Keratinocyte (primary cell): ENCODE measurements around the gene FAM20C. TPM values are rescaled to one million over a fixed set of nuclear protein-coding genes. Genes with fewer than 3 reads are reported as not detected.

Source experiments
- DNase-seq: peaks from one replicate; pipeline ENCODE4 v3.0.0-alpha.2; 2011; ENCODE audit warnings: low read depth, missing footprints, low spot score
- FAIRE-seq: peaks from 2 replicates; lab custom pipeline; 2011; peaks lifted over from hg19 to GRCh38; lab: Jason Lieb, UNC
- H2AFZ ChIP-seq: 2 replicates; pipeline ENCODE4 v1.6.0; 2012; ENCODE audit warnings: low read length, control low read depth, inconsistent platforms; ENCODE audit not compliant: control insufficient read depth
- H3K27ac ChIP-seq: 2 replicates; pipeline ENCODE4 v1.5.1; 2011; ENCODE audit warnings: low read length; ENCODE audit not compliant: control insufficient read depth, insufficient read depth
- H3K27me3 ChIP-seq: 3 replicates; pipeline ENCODE4 v1.6.0; 2011; ENCODE audit warnings: low read length; ENCODE audit not compliant: control insufficient read depth, insufficient read depth; ENCODE audit errors: extremely low read depth
- H3K36me3 ChIP-seq, 2 experiments: 2 replicates in 1 of 2; 3 replicates in 1 of 2; pipeline ENCODE4 v1.5.1; 2011; ENCODE audit warnings: low read length in 2 of 2, mild to moderate bottlenecking in 1 of 2; ENCODE audit not compliant: control insufficient read depth in 2 of 2, insufficient read depth in 2 of 2; ENCODE audit errors: extremely low read depth in 1 of 2
- H3K4me1 ChIP-seq: 3 replicates; pipeline ENCODE4 v1.5.1; 2011; ENCODE audit warnings: low read length; ENCODE audit not compliant: control insufficient read depth, insufficient read depth; ENCODE audit errors: extremely low read depth
- H3K4me2 ChIP-seq: 3 replicates; pipeline ENCODE4 v1.6.0; 2011; ENCODE audit warnings: low read depth, low read length; ENCODE audit not compliant: control insufficient read depth, insufficient read depth; ENCODE audit errors: extremely low read depth
- H3K4me3 ChIP-seq, 3 experiments: fragments of 200-600 bp in 1 of 3; sonication (generic) in 1 of 3; 2 replicates in 2 of 3; 3 replicates in 1 of 3; pipeline ENCODE4 v1.5.1; 2011 to 2016; ENCODE audit warnings: low read length in 3 of 3, mild to moderate bottlenecking in 3 of 3, control low read depth in 2 of 3, inconsistent platforms in 1 of 3, low read depth in 1 of 3, mixed read lengths in 1 of 3, mixed run types in 1 of 3, moderate library complexity in 1 of 3; ENCODE audit not compliant: control insufficient read depth in 2 of 3, insufficient read depth in 2 of 3; ENCODE audit errors: extremely low read depth in 1 of 3
- H3K79me2 ChIP-seq: 2 replicates; pipeline ENCODE4 v1.6.0; 2012; ENCODE audit warnings: low read length; ENCODE audit not compliant: control insufficient read depth, insufficient read depth
- H3K9ac ChIP-seq: 3 replicates; pipeline ENCODE4 v1.6.0; 2011; ENCODE audit warnings: low read length; ENCODE audit not compliant: control insufficient read depth, insufficient read depth; ENCODE audit errors: extremely low read depth
- H3K9me1 ChIP-seq: 3 replicates; pipeline ENCODE4 v1.6.0; 2011; ENCODE audit warnings: low read length; ENCODE audit not compliant: control insufficient read depth, insufficient read depth; ENCODE audit errors: extremely low read depth
- H3K9me3 ChIP-seq: 2 replicates; pipeline ENCODE4 v1.5.1; 2012; ENCODE audit warnings: low read depth, low read length; ENCODE audit not compliant: control insufficient read depth
- H4K20me1 ChIP-seq: 3 replicates; pipeline ENCODE4 v1.6.0; 2011; ENCODE audit warnings: low read length; ENCODE audit not compliant: control insufficient read depth, insufficient read depth; ENCODE audit errors: extremely low read depth
- CTCF ChIP-seq, 3 experiments: IDR thresholded peaks in 1 of 3; conservative IDR thresholded peaks in 1 of 3; optimal IDR thresholded peaks in 1 of 3; 2 replicates in 2 of 3; 3 replicates in 1 of 3; pipeline versions ENCODE3 to v1.5.1; 2011; ENCODE audit warnings: low read length in 3 of 3, mild to moderate bottlenecking in 3 of 3, moderate library complexity in 2 of 3, control low read depth in 1 of 3, inconsistent platforms in 1 of 3; ENCODE audit not compliant: insufficient read depth in 2 of 3; ENCODE audit errors: extremely low read depth in 1 of 3
- EZH2 ChIP-seq: IDR thresholded peaks from one replicate; pipeline ENCODE4 v1.6.1; 2012; ENCODE audit warnings: inconsistent platforms, mild to moderate bottlenecking, low read length, moderate library complexity
- dilution Hi-C: fragments of 300-500 bp; cut with MboI; formaldehyde crosslinking; loops from one replicate; pipeline ENCODE4 v1.7.0; 2020; ENCODE audit warnings: low sequenced_read_pairs; ENCODE audit not compliant: extremely low pct_ligation_motif_present
- polyA plus RNA-seq, 5 experiments: library from polyadenylated mRNA; depleted of rRNA in 3 of 5; stranded (reverse) in 3 of 5; stranded (forward) in 1 of 5; unstranded in 1 of 5; fragments of >200 nt; gene quantifications; 1 replicate in 1 of 5; 2 replicates in 3 of 5; 3 replicates in 1 of 5; pipeline versions ENCODE4 v1.2.1 to v1.2.3, GENCODE V29; 2011 to 2012; ENCODE audit warnings: missing spikeins in 2 of 5, low read depth in 1 of 5, low replicate concordance in 1 of 5

The FAM20C gene
- polyA plus RNA-seq, 1 donor (not counting 4 experiments of a cell fraction or from before 2014, with no cell fraction given), result 3.8 TPM

- H3K9ac ChIP-seq, result no peak overlapping the region
- TF ChIP-seq EZH2 (no peak), CTCF (optimal IDR thresholded peaks at IDR 0.05 in 1 of 3, IDR thresholded peaks at IDR 0.05 in 1 of 3, conservative IDR thresholded peaks at IDR 0.05 in 1 of 3; ENCODE audit: extremely low read depth in 1 of 3, insufficient read depth in 2 of 3, low read length in 3 of 3) (no peak)
- no peaks in the 10 kb centered on the region for H3K36me3 ChIP-seq
- H3K9me1 ChIP-seq, result no peaks in the 10 kb centered on the region
- H4K20me1 ChIP-seq, result no peaks in the 10 kb centered on the region
- no peak overlapping the region for H3K4me2 ChIP-seq
- H3K4me1 ChIP-seq, result peaks cover 4% of the 10 kb centered on the region
- no peaks in the 10 kb centered on the region for H3K79me2 ChIP-seq
- H3K27me3 ChIP-seq, result peaks cover 11% of the 10 kb centered on the region
- H2AFZ ChIP-seq, result no peak overlapping the region
- FAIRE-seq, result no peak
- no peaks in the 10 kb centered on the region for H3K9me3 ChIP-seq
- dilution Hi-C loops, result no loop called here
- DNase-seq, result no peak
- no peak overlapping the region for H3K4me3 ChIP-seq
- H3K27ac ChIP-seq, result no peak overlapping the region
These were observed 13.1 kb upstream of the FAM20C start for GRCh38 chr7:179209-179681.

GRCh38 chr7:179948-180694 lies 12.2 kb upstream of the FAM20C start:
- DNase-seq, result no peak
- no peaks in the 10 kb centered on the region for H3K9me3 ChIP-seq
- dilution Hi-C loops, result no loop called here
- H3K27ac ChIP-seq, result no peak overlapping the region
- H3K9ac ChIP-seq, result no peak overlapping the region
- no peak overlapping the region for H2AFZ ChIP-seq
- TF ChIP-seq CTCF (optimal IDR thresholded peaks at IDR 0.05 in 1 of 3, IDR thresholded peaks at IDR 0.05 in 1 of 3, conservative IDR thresholded peaks at IDR 0.05 in 1 of 3; ENCODE audit: extremely low read depth in 1 of 3, insufficient read depth in 2 of 3, low read length in 3 of 3) (no peak), EZH2 (no peak)
- H3K4me2 ChIP-seq, result no peak overlapping the region
- FAIRE-seq, result no peak
- H4K20me1 ChIP-seq, result no peaks in the 10 kb centered on the region
- no peaks in the 10 kb centered on the region for H3K9me1 ChIP-seq
- no peaks in the 10 kb centered on the region for H3K36me3 ChIP-seq
- H3K27me3 ChIP-seq, result peaks cover 12% of the 10 kb centered on the region
- no peak overlapping the region for H3K4me3 ChIP-seq
- no peaks in the 10 kb centered on the region for H3K4me1 ChIP-seq
- no peaks in the 10 kb centered on the region for H3K79me2 ChIP-seq
